ENCODE results near the gene ESYT1.
A peak's percentile ranks its signal among the peaks of the same experiment; 100 is the strongest.

The ESYT1 gene

GRCh38 chr12:56110571-56110970, 17.5 kb upstream of the ESYT1 start:
- TF ChIP-seq EZH2 (IDR thresholded peaks at IDR 0.05; ENCODE audit: borderline replicate concordance, low read depth, low read length, severe bottlenecking) (no peak), CTCF (IDR thresholded peaks at IDR 0.05; ENCODE audit: borderline replicate concordance, extremely low read depth, low read length, poor library complexity, severe bottlenecking) (no peak)
- H3K4me3 ChIP-seq (ENCODE audit: low read depth in 1 of 2, low read length in 2 of 2): no peak overlapping the region
- ATAC-seq (ENCODE audit: insufficient read depth, low read depth) (no peak), DNase-seq (no peak)
- H3K79me2 ChIP-seq (ENCODE audit: insufficient read depth, low read length): peaks cover 32% of the 10 kb centered on the region
- no peaks in the 10 kb centered on the region for H3K9me3 ChIP-seq (ENCODE audit: insufficient read depth, low read length, severe bottlenecking)
- H2AFZ ChIP-seq (ENCODE audit: low read depth, low read length): no peak overlapping the region
- H3K4me2 ChIP-seq (ENCODE audit: insufficient read depth, low read length): no peak overlapping the region
- peaks cover 25% of the 10 kb centered on the region for H3K4me1 ChIP-seq (ENCODE audit: insufficient read depth, low read length)
- no peak overlapping the region for H3K9ac ChIP-seq (ENCODE audit: low read depth, low read length)
- no peaks in the 10 kb centered on the region for H3K27me3 ChIP-seq (ENCODE audit: insufficient read depth, low read length, poor library complexity)
- no peak overlapping the region for H3K27ac ChIP-seq (ENCODE audit: low read length)
- H4K20me1 ChIP-seq (ENCODE audit: insufficient read depth, low read length): peaks cover 21% of the 10 kb centered on the region; the same call in 1 of the 2 replicates
- H3K36me3 ChIP-seq (ENCODE audit: insufficient read depth, low read length): peaks cover 84% of the 10 kb centered on the region

DNA sequence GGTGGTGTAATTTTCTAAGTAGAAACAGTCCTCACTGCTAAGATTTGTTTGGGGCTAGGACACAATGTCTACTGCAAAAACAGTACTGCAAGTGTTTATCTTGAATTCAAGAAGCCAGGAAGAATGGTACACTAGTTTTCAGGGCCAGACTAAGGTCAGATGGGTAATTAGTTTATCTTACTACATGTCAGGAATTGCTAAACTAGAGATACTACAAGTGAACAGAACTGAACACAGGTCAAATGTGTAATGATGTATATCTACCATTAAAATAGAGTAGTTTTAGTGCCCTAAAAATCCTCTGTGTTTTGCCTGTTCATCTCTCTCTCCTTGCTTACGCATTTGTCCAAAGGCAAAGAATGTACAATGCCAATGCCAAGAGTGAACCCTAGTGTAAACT, 14.0 kb upstream of the ESYT1 start:
- Histone ChIP-seq H3K4me2 (ENCODE audit: insufficient read depth, low read length) (no peak overlapping the region), H3K27me3 (ENCODE audit: insufficient read depth, low read length, poor library complexity) (no peaks in the 10 kb centered on the region), H3K27ac (ENCODE audit: low read length) (no peak overlapping the region; the same call in 1 of the 2 replicates), H3K79me2 (ENCODE audit: insufficient read depth, low read length) (peaks cover 24% of the 10 kb centered on the region), H2AFZ (ENCODE audit: low read depth, low read length) (no peak overlapping the region), H3K36me3 (ENCODE audit: insufficient read depth, low read length) (peaks cover 60% of the 10 kb centered on the region), H4K20me1 (ENCODE audit: insufficient read depth, low read length) (0 out of 2 replicates have a peak, but pooled peaks cover 2% of the 10 kb centered on the region), H3K9ac (ENCODE audit: low read depth, low read length) (no peak overlapping the region), H3K4me1 (ENCODE audit: insufficient read depth, low read length) (peaks cover 24% of the 10 kb centered on the region), H3K4me3 (ENCODE audit: low read depth in 1 of 2, low read length in 2 of 2) (no peak overlapping the region), H3K9me3 (ENCODE audit: insufficient read depth, low read length, severe bottlenecking) (no peaks in the 10 kb centered on the region)
- ATAC-seq (ENCODE audit: insufficient read depth, low read depth) (no peak), DNase-seq (no peak)
- TF ChIP-seq CTCF (IDR thresholded peaks at IDR 0.05; ENCODE audit: borderline replicate concordance, extremely low read depth, low read length, poor library complexity, severe bottlenecking) (no peak), EZH2 (IDR thresholded peaks at IDR 0.05; ENCODE audit: borderline replicate concordance, low read depth, low read length, severe bottlenecking) (no peak)

GRCh38 chr12:56115329-56115728, 12.7 kb upstream of the ESYT1 start:
- Histone ChIP-seq H3K36me3 (ENCODE audit: insufficient read depth, low read length) (peaks cover 57% of the 10 kb centered on the region), H3K4me1 (ENCODE audit: insufficient read depth, low read length) (peaks cover 37% of the 10 kb centered on the region), H3K27me3 (ENCODE audit: insufficient read depth, low read length, poor library complexity) (no peaks in the 10 kb centered on the region), H3K27ac (ENCODE audit: low read length) (peak overlapping the region; percentile 91), H3K79me2 (ENCODE audit: insufficient read depth, low read length) (peaks cover 34% of the 10 kb centered on the region), H2AFZ (ENCODE audit: low read depth, low read length) (peak overlapping the region; percentile 90), H3K9me3 (ENCODE audit: insufficient read depth, low read length, severe bottlenecking) (no peaks in the 10 kb centered on the region), H3K9ac (ENCODE audit: low read depth, low read length) (peak overlapping the region; percentile 78), H3K4me2 (ENCODE audit: insufficient read depth, low read length) (peak overlapping the region; percentile 97), H4K20me1 (ENCODE audit: insufficient read depth, low read length) (0 out of 2 replicates have a peak, but pooled peaks cover 2% of the 10 kb centered on the region), H3K4me3 (ENCODE audit: low read depth in 1 of 2, low read length in 2 of 2) (peak overlapping the region in 1 of 2 experiments; percentile 68; a peak in 2 of 4 replicates)
- no peak for TF ChIP-seq CTCF (IDR thresholded peaks at IDR 0.05; ENCODE audit: borderline replicate concordance, extremely low read depth, low read length, poor library complexity, severe bottlenecking)
- TF ChIP-seq EZH2 (IDR thresholded peaks at IDR 0.05; ENCODE audit: borderline replicate concordance, low read depth, low read length, severe bottlenecking): no peak
- ATAC-seq (ENCODE audit: insufficient read depth, low read depth) (no peak), DNase-seq (no peak)

All from DND-41 (cell line).